HG03196 (cell line): ENCODE data around the gene EDIL3.

ENCODE experiments used
- ATAC-seq: cut with Tn5 transposase; IDR thresholded peaks from one replicate; pipeline ENCODE4 v1.9.1; 2021; ENCODE audit not compliant: unreplicated experiment

Gene EDIL3

DNA sequence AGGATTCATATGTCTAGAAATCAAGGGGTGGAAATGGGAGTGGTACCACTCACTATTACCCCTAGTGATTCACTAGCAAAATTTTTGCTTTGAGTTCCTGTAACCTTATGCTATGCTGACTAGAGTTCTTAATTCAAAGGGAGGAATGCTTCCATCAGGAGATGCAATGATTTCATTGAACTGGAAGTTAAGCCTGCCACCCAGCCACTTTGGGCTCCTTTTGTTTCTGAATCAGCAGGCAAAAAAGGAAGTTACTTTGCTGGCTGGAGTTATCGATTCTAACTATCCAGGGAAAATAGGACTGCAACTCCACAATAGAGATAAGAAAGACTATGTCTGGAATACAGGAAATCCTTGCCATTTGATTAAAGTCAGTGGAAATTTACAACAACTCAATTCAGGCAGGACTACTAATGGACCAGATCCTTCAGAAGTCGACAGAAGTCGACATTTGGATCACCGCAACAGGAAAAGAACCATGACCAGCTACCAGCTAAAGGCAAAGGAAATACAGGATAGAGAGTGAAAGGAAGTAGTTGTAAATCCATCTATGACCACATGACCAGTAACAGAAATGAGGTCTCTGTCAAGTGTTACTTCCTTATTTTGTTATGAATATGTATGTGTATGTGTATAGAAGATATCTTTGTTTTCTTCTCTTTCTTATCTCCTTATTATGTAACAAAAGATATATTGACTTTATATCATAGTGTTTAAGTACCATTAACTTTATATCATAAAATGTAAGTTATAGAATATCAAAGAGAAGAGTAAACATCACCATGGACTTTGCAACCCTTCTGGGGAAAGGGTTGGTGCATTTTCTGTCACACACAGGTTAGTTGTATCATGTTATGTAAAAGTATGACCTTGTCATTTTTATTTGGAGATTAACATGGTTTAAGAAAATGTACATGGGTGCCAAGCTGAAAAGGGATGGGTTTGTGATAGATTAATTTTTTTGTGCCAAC, 465.3 kb downstream of the EDIL3 start:
- no peak for ATAC-seq

DNA sequence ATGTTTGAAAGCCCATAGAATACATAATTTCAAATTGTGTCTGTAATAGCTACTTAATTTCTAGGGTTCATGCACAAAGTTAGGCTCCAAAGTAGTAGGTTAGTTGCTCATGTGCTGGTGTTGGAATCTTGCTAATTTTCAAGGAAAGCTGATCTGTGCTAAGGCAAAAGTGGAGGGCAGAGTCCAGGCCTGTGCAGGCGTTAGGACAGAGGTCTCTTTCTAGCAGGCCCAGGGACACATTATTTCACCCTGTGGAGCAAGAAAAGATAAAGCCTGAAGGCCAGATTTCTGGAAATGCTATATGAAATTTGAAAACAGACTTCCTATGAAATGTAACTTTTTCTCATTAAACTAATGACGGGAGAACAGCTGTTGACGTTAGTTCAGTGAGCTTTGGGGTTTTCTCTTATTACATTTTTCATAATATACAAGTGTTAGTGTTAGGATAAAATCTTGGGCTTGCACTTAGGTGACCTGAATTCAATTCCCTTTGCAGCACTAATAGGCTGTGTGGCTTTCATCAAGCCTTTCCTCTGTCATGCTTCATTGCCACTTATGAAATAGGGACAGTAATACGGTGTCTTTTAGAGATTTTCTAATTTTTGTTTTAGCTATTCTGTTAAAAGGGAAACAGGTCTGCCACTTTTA, 467.3 kb downstream of the EDIL3 start:
- no peak for ATAC-seq

DNA sequence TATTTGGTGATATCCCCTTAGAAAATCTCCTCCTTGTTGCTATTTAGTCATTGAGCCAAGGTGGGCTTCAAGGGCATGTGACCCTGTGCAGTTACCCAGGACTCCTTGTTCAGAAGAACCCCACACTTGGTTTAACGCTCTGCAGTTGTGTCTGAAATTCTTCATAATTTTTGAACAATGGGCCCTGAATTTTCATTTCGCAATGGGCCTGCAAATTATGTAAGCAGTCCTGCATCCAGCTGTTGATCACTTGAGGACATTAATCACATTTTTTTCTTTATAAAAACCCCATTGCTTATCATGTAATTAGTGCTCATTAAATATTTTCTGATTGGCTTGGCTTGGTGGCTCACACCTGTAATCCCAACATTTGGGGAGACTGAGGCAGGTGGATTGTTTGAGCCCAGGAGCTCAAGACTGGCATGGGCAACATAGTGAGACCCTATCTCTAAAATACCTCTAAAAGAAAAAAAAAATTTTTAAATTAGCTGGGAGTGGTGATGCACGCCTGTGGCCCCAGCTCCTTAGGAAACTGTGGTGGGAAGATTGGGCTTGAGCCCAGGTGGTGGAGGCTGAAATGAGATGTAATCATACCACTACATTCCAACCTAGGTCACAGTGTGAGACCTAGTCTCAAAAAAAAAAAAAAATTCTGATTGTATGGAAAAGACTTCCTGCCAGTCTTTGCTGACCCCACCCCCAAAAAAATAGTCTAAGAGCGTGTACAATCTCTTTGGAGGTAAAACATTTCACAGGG, 469.8 kb downstream of the EDIL3 start:
- ATAC-seq = no peak

DNA sequence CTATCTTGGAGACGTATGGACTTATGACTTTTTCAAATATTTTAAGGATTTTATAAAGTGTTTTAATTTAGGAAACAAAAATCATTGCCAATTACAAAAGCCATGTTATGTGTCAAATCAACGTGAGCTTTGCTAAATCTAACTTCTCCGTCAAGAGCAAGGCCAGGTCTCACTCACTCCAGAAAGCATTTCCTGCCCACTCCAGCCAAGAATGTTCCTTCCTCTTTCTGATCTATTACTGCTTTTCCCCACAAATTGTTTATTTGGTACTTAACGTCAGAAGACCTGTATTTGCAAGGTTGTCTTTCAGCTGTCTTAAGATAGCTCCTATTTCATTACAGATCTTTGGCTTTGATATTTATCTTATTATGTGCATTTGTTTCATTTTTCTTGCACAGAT, 470.5 kb downstream of the EDIL3 start:
- ATAC-seq = no peak

DNA sequence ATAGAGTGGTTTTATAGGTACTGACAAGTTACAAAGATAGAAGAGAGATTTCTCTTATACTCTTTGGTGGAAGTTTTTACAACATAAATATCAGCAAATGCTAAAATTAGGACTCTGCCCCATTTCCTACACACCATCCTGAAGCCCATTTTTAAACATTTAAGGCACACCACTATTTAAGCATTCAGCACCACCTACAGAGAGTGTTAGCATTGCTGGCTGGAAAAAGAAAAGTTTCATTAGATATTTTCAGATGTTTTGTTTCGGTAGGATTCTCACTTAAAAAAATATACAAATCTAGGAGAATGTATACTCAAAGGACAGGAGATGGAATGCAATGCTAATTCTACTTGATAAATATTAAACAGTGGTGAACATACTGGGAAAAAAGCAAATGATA, 471.1 kb downstream of the EDIL3 start:
- ATAC-seq = no peak

DNA sequence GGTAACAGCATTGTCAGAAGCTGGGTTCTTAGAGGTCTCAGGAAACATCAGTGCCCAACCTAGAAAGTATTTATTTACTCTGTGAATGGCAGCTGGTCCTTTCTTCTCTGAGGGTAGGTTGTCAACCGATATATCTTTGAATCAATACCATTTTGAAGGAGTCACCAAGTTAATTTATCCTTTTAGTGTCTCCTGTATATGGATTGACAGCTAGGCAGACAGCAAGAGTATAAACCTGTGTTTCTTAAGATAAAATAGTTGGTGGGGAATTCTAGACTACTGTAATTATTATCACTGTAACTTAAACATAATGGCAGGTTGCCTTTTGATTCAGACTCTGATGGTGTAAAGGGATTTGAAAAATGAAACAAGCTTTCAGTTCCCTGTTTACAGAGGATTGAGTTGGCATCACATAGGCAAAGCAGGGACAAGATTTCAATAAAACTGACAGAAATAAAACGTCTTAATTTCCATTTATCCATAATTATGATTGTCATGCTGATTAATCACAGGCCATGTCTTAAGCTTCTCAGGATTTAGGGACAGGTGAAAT, 473.2 kb downstream of the EDIL3 start:
- ATAC-seq = no peak

DNA sequence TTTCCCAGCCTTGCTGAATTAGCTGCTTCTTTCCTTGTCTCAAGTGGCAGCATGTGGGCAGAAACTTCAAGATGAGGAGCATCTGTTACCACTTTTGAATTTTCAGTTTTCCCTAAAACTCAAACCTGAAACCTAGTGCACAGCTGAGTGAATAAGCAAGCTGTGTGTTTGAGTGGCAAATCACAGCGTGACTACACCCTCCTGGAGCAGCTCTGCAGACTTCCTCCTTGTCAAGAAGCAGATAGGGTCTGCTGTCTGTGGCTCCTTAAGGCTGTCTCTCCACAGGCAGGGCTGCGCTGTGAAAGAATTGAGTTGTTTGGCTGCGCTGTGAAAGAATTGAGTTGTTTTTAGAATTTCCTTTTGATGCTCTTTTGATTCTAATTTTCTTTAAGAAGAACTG, 484.4 kb downstream of the EDIL3 start:
- no peak for ATAC-seq

DNA sequence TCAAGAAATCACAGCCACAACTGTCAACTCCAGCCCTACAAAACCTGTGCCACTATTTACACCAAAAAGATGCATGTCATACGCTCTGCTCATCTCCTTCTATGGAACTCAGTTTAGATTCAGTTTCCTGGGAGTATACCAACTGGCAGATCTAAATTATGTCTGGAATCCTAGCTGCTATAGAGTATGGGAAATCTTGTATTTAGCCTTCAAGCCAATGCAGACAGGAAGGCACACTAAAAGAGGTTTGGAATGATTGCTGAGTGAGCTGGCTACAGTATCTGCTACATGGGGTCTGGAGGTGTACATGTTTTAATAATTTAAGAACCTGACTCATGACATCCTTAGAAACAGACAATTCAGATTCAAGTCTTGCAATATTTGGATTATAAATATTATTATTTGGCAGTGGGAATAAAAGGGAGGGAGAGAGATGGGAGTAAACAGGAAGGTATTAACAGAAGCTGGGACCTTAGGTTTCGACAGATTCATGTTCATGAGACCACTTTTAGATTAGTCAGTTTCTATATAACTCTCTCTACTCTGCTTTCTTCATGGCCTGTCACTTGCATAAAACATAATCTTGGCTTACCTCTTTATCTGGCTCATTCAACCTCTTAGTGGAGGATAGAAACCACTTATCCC, 485.2 kb downstream of the EDIL3 start:
- ATAC-seq = no peak

DNA sequence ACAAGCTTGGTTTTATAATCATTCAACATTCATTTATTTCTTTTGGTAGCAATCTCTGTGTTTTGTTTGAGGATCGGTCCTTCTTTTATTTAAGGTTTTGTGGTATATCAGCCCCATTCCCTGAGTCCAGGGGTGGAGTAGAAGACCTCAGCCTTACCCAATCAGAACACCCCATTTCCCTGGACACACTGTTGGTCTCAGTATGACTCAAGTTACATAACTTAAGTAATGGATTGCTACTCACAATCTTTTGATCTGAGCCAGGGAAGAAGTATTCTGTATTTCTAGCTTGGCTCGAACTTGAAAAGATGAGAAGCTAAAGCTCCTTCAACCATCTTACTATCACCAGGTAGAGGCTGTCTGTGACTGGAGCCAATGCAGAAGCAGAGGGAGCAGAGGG, 488.8 kb downstream of the EDIL3 start:
- no peak for ATAC-seq

DNA sequence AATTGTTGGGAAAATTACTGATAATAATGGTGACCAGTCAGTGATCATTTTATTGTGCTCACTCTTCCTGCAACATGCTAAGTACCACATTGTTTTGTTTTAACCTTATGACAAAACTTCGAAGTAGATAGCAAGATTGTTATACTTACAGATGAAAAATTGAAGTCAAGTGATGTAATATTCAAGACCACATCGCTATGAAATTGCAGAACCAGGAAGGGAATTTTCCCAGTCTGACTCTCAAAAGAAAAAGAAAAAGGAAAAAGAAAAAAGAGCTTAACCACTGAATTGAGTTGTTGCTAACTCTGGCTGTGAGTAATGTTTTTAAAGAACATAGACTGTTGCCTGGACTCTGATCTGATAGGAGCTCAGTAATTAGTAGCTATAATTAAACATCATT, 493.4 kb downstream of the EDIL3 start:
- no peak for ATAC-seq
